ENCODE results near the gene VSIG10L2.

Gene VSIG10L2

GRCh38 chr11:125990244-125990643 lies 44.4 kb downstream of the VSIG10L2 start:
- TF ChIP-seq JUND (IDR thresholded peaks at IDR 0.05; ENCODE audit: low read depth) = no peak
- in situ Hi-C loops (cut with HindIII; ENCODE audit: low pct_unique_long_range_greater_than_20kb, low sequenced_read_pairs) = no loop called here
- no peak for DNase-seq (ENCODE audit: low read depth in 1 of 2, low spot score in 1 of 2)

GRCh38 chr11:125992893-125993292 lies 47.0 kb downstream of the VSIG10L2 start:
- in situ Hi-C loops (cut with HindIII; ENCODE audit: low pct_unique_long_range_greater_than_20kb, low sequenced_read_pairs) = no loop called here
- DNase-seq (ENCODE audit: low read depth in 1 of 2, low spot score in 1 of 2) = no peak
- no peak for TF ChIP-seq JUND (IDR thresholded peaks at IDR 0.05; ENCODE audit: low read depth)

- no peak for DNase-seq (ENCODE audit: low read depth in 1 of 2, low spot score in 1 of 2)
- in situ Hi-C loops (cut with HindIII; ENCODE audit: low pct_unique_long_range_greater_than_20kb, low sequenced_read_pairs) = no loop called here
- TF ChIP-seq JUND (IDR thresholded peaks at IDR 0.05; ENCODE audit: low read depth) = no peak
Measured at GRCh38 chr11:125994509-125994908, 48.7 kb downstream of the VSIG10L2 start.

- in situ Hi-C loops (cut with HindIII; ENCODE audit: low pct_unique_long_range_greater_than_20kb, low sequenced_read_pairs) = no loop called here
- DNase-seq (ENCODE audit: low read depth in 1 of 2, low spot score in 1 of 2) = no peak
- no peak for TF ChIP-seq JUND (IDR thresholded peaks at IDR 0.05; ENCODE audit: low read depth)
Measured at GRCh38 chr11:125995313-125995712, 49.5 kb downstream of the VSIG10L2 start.

GRCh38 chr11:125998267-125998666 lies 52.4 kb downstream of the VSIG10L2 start:
- TF ChIP-seq JUND (IDR thresholded peaks at IDR 0.05; ENCODE audit: low read depth) = no peak
- in situ Hi-C loops (cut with HindIII; ENCODE audit: low pct_unique_long_range_greater_than_20kb, low sequenced_read_pairs) = no loop called here
- DNase-seq (ENCODE audit: low read depth in 1 of 2, low spot score in 1 of 2) = no peak

- in situ Hi-C loops (cut with HindIII; ENCODE audit: low pct_unique_long_range_greater_than_20kb, low sequenced_read_pairs) = no loop called here
- no peak for TF ChIP-seq JUND (IDR thresholded peaks at IDR 0.05; ENCODE audit: low read depth)
- DNase-seq (ENCODE audit: low read depth in 1 of 2, low spot score in 1 of 2) = no peak
Measured at GRCh38 chr11:125999234-125999880, 53.5 kb downstream of the VSIG10L2 start.

GRCh38 chr11:126002181-126002580 lies 56.3 kb downstream of the VSIG10L2 start:
- no peak for DNase-seq (ENCODE audit: low read depth in 1 of 2, low spot score in 1 of 2)
- no peak for TF ChIP-seq JUND (IDR thresholded peaks at IDR 0.05; ENCODE audit: low read depth)
- in situ Hi-C loops (cut with HindIII; ENCODE audit: low pct_unique_long_range_greater_than_20kb, low sequenced_read_pairs) = no loop called here
